HFF-Myc (cell line): Measurements from ENCODE around the gene LILRA5.

Experiments used
- DNase-seq: peaks from one replicate; pipeline ENCODE4 v3.0.0-alpha.2; 2011; ENCODE audit warnings: low read depth; ENCODE audit errors: extremely low read depth
- H3K4me3 ChIP-seq: replicated peaks from 2 replicates; pipeline ENCODE4 v1.5.1; 2011; ENCODE audit warnings: low read depth, mild to moderate bottlenecking, control low read depth, low read length
- CTCF ChIP-seq: IDR thresholded peaks from 2 replicates; pipeline ENCODE4 v1.5.1; 2012; ENCODE audit warnings: mild to moderate bottlenecking, low read depth, low read length, control low read depth; ENCODE audit errors: missing control alignments

The LILRA5 gene

GRCh38 chr19:54352546-54352945 lies 39.6 kb upstream of the LILRA5 start:
- TF ChIP-seq CTCF = no peak
- no peak overlapping the region for H3K4me3 ChIP-seq
- DNase-seq = no peak

GRCh38 chr19:54352041-54352440 lies 39.1 kb upstream of the LILRA5 start:
- TF ChIP-seq CTCF = no peak
- no peak for DNase-seq
- H3K4me3 ChIP-seq = no peak overlapping the region

- no peak overlapping the region for H3K4me3 ChIP-seq
- TF ChIP-seq CTCF = no peak
Measured at GRCh38 chr19:54351474-54351873, 38.5 kb upstream of the LILRA5 start.

GRCh38 chr19:54345938-54346386 lies 33.0 kb upstream of the LILRA5 start:
- no peak for TF ChIP-seq CTCF
- DNase-seq = no peak
- H3K4me3 ChIP-seq = no peak overlapping the region

More at GRCh38 chr19:54351474-54351873, 38.5 kb upstream of the LILRA5 start:
- no peak for DNase-seq

- no peak for DNase-seq
- H3K4me3 ChIP-seq = no peak overlapping the region
- no peak for TF ChIP-seq CTCF
Measured at GRCh38 chr19:54343868-54344267, 30.9 kb upstream of the LILRA5 start.

GRCh38 chr19:54341295-54341694 lies 28.3 kb upstream of the LILRA5 start:
- no peak for TF ChIP-seq CTCF

GRCh38 chr19:54339646-54340358 lies 26.8 kb upstream of the LILRA5 start:
- no peak for TF ChIP-seq CTCF

More at GRCh38 chr19:54341295-54341694, 28.3 kb upstream of the LILRA5 start:
- no peak overlapping the region for H3K4me3 ChIP-seq
- DNase-seq = no peak

More at GRCh38 chr19:54339646-54340358, 26.8 kb upstream of the LILRA5 start:
- no peak overlapping the region for H3K4me3 ChIP-seq
- no peak for DNase-seq
